Measurements from ENCODE around the gene PSAT1.

GRCh38 chr9:78321505-78321904 is 24.6 kb downstream of the PSAT1 start:
- TF ChIP-seq EZH2 (IDR thresholded peaks at IDR 0.05; ENCODE audit: borderline replicate concordance) (no peak), CTCF (IDR thresholded peaks at IDR 0.05; ENCODE audit: poor library complexity) (no peak), EZH2phosphoT487 (IDR thresholded peaks at IDR 0.05; ENCODE audit: low read depth, severe bottlenecking, unreplicated experiment) (no peak)

Data from hepatocyte (in vitro differentiated cells).